ENCODE data around the gene CCDC146.
"Not testable (repeated sequence)": the region's sequence is repeated elsewhere in the genome, so short reads cannot be mapped to it uniquely, and the experiment has no call there.

The CCDC146 gene, protein sequence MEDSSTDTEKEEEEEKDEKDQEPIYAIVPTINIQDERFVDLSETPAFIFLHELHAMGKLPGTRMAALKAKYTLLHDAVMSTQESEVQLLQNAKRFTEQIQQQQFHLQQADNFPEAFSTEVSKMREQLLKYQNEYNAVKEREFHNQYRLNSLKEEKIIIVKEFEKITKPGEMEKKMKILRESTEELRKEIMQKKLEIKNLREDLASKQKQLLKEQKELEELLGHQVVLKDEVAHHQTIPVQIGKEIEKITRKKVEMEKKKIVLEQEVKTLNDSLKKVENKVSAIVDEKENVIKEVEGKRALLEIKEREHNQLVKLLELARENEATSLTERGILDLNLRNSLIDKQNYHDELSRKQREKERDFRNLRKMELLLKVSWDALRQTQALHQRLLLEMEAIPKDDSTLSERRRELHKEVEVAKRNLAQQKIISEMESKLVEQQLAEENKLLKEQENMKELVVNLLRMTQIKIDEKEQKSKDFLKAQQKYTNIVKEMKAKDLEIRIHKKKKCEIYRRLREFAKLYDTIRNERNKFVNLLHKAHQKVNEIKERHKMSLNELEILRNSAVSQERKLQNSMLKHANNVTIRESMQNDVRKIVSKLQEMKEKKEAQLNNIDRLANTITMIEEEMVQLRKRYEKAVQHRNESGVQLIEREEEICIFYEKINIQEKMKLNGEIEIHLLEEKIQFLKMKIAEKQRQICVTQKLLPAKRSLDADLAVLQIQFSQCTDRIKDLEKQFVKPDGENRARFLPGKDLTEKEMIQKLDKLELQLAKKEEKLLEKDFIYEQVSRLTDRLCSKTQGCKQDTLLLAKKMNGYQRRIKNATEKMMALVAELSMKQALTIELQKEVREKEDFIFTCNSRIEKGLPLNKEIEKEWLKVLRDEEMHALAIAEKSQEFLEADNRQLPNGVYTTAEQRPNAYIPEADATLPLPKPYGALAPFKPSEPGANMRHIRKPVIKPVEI

DNA sequence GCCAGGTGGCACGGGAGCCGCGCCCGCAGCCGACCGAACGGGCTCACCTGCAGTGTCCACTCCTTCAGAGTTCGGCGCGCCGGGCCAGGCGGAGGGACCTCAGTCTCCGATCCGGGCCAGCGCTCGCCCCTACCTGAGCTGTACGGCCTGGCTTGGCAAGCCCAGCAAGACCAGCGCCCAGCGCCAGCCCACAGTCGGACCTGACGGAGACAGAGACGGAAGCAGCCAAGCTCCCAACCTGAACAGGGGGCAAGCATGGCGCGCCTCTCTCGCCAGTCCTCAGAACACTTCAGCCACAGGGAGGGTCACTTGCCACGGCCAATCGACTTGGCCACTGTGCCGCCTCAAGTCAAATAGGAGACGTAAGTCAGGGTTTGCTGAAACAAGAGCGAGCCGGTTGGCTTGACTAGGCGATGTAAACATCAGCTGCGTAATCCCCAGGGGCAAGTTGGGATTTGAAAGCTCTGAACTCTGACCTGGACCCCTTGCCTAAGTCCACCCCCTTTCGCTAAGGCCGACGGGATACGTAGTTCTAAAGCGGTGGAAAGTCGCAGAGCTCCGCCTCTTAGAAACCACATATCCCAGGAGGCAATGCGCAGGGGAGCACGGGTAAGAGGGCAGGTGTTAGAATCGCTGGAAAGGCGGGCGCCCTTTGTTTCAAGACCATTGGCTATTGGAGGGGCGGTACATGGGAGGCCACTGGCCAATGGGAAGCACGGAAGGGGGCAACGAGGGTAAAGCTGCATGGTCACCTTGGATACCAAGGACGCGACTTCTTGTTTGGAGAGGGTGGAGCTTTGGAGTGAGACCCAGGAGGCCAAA lies at the start of gene CCDC146:
CCDC146 (plus strand) TSS at position 756 of the 822 bp plus-strand sequence. CDS start 45,054 bp downstream, outside the sequence.
- peak; percentile 21 to 100 (median 98) for DNase-seq

DNA sequence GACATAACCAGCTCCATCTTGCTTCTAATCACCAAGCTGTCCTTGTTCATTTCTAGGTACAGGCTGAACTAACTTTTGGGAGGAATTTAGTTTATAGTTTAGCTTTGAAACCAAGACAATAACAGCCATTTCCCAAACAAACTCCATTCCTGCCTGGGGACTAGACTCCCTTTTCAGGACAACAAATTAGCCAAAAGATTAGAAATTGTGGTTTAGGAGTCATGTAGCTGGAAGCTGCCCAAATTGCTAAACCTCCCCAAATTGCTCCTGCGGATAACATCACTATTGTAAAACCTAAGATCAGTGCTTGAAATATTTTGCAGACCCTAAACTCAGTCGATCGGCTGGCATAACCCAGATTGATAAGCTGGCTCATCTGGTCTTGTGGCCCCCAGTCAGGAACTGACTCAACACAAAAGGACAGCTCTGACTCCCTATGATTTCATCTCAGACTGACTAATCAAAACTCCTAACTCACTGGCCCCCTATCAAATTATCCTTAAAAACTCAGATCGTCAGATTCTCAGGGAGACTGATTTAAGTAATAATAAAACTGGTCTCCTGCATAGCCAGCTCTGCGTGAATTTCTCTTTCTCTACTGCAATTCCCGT lies 47.5 kb upstream of the CCDC146 start:
- not testable (repeated sequence) for DNase-seq

DNA sequence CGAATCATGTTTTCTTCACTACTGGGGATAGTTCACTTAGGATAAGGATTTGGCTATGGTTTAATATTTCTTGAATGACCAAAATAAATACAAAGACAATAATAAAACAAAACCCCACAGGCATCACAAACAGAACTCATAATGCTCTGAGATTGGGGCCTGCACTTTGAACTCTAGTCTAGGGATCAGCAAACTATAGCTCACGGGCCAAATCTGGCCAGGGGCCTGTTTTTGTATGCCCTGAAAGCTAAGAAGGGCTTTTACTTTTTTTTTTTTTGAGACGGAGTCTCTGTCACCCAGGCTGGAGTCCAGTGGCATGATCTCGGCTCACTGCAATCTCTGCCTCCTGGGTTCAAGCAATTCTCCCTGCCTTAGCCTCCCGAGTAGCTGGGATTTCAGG lies 45.4 kb upstream of the CCDC146 start:
- DNase-seq, result not testable (repeated sequence)

DNA sequence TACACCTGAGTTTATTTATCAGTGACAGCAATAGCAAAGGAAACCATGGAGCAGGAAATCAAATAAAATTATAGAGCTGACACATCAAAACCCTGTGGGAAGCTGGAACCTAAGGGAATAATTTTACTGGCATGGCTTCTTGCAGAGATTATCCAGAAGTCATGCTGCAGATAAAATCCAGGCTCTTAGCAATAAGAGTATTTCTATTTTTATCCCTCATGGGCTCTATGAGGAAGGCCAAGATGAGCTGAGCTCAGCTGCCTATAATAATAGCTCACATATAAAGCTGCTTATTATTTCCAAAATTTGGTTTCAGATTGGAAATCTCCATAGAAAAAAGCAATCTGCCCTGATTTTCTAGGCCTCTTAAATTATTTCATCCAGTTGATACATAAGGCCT lies 43.3 kb upstream of the CCDC146 start:
- not testable (repeated sequence) for DNase-seq

DNA sequence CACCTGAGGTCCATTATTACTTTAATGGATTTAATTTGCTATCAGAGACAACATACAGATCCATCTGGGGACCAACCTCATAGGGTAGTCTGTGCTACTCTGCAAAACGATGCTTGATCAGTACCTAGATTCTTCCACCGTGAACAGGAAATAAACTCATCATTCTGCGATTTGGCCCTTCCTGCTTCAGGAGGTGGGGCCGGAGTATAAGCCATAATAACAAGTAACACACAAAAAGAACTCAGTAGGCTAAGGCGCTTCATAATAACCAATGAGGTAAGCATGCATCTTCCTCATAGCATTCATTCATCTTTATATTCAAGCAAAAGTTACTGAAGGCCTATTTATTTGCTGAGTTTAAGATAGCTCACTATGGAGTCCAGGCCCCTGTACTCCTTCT lies 42.8 kb upstream of the CCDC146 start:
- DNase-seq, result not testable (repeated sequence)

DNA sequence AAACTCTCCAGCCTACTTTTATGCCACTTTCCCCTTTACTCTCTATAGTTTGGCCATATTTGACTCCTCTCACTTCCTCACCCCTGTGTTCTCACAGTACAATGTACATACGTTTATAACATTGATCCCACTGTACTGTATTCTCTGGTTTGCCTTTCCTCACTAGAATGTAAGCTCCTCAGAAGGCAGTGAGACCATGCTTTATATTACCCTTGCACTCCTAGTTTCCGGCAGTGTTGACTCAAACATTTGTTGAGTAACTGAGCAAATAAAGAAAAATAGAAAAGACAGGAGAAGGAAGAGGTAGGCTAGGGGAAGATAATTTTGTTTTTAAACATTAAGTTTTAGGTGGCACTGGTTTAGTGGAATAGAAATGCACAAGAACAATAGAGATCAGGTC lies 42.2 kb upstream of the CCDC146 start:
- DNase-seq, result not testable (repeated sequence)

DNA sequence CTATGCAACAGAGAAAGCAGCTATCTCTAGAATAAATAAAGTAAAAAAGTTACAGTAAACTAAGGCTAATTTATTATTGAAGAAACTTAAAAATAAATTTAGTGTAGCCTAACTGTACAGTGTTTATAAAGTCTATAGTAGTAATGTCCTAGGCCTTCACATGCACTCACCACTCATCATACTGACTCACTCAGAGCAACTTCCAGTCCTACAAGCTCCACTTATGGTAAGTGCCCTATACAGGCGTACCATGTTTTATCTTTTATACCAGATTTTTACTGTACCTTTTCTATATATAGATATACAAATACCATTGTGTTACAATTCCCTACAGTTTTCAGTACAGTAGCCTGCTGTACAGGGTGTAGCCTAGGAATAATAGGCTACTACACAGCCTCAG lies 40.2 kb upstream of the CCDC146 start:
- DNase-seq, result not testable (repeated sequence)

DNA sequence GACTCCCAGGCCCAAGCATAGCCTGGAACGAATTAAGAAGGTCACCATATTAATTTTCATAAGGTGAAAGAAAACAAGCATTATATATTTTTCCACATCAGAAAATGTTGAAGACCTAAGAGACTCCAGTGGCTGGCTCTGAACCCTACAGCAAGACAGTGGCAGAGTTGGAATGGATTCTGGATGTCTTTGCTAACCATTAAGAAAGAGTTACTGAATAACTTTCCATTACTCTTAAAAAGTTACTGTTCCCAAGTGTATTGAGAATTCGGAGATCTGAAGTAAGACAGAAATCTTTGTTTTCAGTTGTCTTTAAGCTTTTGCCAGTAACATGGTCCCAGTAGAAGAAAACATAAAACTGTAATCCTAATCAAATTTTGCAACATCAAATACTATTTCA lies 30.1 kb upstream of the CCDC146 start:
- not testable (repeated sequence) for DNase-seq

DNA sequence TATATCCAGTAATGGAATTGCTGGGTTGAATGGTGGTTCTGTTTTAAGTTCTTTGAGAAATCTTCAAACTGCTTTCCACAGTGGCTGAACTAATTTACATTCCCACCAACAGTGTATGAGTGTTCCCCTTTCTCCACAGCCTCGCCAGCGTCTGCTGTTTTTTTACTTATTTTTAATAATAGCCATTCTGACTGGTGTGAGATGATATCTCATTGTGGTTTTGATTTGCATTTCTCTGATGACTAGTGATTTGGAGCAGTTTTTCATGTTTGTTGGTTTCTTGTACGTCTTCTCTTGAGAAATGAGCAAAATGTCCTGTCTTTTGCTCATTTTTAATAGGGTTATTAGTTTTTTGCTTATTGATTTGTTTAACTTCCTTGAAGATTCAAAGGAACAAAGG lies 21.9 kb upstream of the CCDC146 start:
- DNase-seq, result not testable (repeated sequence)

DNA sequence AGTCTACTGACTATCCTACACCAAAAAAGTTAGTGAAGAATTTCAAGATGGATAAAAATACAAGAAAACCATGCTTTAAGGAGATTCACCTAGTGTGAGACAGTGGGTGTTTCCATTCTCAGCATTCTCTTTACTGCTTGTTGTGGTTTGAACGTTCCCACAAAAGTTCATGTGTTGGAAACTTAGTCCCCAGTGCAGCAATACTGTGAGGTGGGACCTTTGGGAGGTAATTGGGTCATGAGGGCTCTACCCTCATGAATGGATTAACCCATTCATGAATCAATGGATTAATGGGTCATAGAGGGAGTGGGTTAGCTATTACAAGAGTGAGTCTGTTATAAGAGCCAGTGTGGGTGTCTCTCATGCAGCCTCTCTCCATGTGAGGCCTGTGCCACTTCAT lies 21.2 kb upstream of the CCDC146 start:
- DNase-seq, result not testable (repeated sequence)

DNA sequence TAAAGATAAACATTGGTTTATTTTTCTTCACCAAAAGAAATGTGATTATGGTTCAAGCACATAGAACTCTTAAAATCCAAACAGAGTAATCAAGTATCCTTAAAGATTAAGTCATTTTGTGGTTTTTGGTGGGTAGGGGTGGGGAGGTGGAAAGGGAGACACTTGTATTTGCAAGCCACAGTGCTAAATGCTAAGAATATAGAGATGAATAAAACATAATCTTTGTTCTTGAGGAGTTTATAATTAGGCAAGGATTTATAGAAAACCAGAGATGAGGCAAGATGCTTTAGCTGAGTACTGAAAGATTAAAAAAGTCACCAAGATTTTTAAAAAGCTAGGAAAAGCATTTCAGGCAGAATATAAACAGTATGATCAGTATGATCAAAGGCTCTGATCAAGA lies 19.7 kb upstream of the CCDC146 start:
- not testable (repeated sequence) for DNase-seq

DNA sequence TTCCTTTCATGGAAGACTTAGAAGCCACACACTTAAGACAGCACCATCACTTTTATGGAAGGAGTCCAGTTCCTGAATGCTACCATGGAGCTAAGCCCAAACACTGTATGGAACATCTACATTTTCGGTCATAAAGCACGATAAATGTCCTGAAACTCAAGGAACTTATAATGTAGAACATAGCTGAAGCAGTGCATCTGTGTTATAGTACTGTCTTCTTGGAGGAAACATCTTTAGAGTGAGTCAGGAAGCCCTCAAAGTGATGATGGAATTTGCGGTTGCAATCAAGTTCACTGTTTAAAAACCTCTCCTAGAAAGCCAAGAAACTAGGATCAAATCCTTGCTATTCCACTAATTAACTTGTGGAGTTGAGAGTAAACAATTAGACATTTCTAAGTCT lies 16.5 kb upstream of the CCDC146 start:
- not testable (repeated sequence) for DNase-seq

DNA sequence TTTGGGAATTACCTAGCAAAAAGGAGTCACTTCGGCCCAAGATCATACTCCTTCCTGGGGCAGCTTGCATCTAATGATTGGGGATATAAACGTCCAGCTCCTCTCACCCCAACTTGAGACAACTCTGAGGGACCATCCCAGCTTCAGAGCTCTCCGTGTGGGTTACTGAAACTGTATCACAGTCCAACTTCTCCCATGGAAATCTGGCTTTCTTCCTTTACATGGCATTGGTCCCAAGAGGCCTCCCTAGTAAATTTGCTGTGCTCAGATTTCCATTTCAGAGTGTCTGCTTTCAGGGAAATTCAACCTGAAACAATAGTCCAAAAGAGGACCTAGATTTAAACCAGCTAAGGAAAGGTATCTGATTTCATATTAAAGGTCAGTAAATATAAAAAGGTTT lies 14.8 kb upstream of the CCDC146 start:
- DNase-seq, result not testable (repeated sequence)

DNA sequence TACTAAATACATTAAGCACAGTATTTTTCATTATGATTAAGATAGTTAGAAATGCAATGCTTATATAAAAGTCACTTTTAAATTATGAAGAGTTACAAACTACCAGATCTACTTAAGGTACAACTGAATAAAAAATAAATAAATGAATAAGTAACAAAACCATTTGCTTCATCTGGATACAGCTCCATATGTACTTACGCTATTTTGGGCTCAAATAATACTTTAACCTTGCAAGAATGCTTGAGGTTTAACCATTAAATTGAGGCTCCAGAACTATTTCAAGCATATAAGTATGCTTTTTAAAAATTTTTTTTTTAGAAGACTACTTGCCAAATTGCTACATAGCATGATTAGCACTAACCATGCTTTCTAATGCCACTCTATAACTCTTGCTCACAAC lies 14.1 kb upstream of the CCDC146 start:
- DNase-seq, result not testable (repeated sequence)

DNA sequence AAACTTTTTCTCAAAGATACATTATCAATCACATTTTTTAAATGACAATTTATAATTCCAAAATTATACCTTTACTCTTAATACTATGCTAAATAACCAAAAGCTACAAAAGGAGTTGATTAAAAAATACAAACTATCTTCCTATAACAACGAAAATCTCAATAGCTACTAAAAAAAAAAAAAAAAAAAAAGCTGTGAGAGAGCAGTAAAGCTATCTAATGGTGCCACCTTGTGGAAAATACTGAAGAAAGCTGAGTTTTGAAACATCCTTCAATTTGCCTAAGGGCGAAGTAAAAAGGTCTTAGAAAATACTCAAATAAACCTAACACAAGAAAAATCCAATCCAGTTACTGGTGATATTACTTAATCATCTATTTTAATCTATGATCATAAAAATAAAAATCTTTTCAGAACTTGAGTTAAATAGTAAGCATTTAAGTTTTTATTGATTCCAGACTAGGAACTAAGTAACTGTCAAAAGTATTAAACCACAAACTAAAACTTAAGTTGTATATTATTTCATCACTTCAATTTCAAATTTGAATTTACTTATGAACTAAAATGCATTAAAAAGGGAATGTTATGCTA lies 9.6 kb upstream of the CCDC146 start:
- not testable (repeated sequence) for DNase-seq

DNA sequence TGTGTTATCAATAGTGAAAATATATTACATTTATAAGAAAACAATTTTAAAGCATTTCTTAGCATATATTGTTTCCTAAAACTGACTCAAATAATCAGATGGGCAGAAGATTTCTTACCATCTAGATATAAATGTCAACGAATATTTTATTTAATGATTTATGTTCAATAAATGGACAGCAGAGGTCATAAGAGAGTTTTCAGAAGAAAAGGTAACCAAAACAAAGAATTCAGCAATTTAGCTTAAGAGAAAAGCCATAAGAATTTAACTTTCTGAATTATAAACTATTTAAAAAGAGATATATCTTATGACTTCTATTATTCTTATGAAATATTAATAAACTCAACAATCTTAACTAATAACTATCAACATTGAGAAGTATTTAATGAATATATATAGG lies 3.1 kb downstream of the CCDC146 start:
- not testable (repeated sequence) for DNase-seq

DNA sequence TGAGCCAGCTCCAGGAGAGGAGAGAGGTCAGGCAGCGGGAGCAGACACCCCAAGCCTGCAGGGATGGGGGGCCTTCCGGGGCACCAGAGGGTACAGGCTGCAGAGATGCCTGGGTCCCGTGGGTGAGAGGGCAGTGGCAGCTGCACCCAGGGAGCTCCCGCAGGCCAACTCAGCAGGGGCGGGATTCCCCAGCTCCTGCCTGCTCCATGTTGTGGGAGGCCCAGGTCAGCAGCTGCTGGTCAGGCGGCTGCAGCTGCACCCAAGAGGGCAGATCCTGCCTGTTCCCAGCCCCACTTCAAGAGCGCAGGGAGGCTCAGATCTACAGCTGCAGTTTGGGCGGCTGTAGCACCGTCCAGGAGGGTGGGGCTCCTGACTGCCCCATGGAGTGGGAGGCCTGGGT lies 4.6 kb downstream of the CCDC146 start:
- DNase-seq, result peak in 5 of 56 donors; percentile 2 to 30 (median 19)

DNA sequence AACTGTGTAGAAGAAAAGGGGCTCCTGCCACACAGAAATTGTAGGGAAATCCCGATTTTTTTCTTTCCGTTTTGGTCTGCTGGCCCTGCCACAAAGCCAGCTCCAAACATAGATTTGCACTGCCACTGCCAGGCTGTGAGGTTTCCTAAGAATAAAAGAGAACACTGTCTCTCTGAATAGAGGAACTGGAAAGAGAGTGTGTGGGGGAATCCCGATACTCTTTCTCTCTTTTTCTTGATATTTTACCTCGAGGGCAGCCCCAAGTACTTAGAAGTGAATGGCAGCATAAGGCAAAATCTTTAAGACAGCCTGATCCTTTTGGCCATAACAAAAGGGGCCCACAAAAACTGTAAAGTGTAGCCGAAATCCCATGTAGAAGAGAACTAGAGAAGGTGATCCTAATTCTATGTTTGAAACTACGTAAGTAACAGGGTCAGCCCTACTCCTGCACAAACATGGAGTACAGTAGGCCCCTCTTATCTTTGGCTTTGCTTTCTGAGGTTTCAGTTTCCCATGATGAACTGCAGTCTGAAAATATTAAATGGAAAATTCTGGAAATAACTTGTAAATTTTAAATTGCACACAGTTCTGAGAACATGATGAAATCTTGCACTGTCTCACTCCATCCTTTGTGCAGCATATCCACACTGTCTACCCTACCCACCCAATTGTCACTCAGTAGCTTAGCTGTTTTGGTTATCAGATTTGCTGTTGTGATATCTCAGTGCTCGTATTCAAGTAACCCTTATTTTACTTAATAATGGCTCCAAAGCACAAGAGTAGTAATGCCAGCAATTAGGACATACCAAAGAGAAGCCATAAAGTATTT lies 6.4 kb downstream of the CCDC146 start:
- peak in 5 of 56 donors; percentile 2 to 29 (median 3) for DNase-seq

DNA sequence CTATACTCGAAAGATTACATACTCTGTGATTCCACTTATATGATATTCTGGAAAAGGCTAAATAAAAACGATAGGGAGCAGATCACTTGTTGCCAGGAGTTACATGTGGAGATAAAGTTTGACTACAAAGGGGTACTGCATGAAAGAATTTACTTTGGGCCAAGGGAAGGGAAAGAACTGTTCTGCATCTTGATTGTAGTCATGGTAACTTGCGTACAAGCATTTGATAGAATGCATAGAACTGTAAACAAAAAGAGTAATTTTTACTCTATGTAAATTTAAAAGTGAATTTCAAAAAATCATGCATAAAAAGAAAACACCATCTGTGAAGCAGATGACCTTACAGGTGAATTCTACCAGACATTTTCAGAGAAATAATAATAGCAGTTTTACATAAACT lies 9.4 kb downstream of the CCDC146 start:
- not testable (repeated sequence) for DNase-seq
